22Rv1 (cell line): Measurements from ENCODE around the gene RNF220.

Experiments used
- CTCF ChIP-seq: fragments of 450-650 bp; IDR thresholded peaks from 2 replicates; pipeline ENCODE4 v1.5.1; 2017; ENCODE audit warnings: mild to moderate bottlenecking
- ZFX ChIP-seq: fragments of 450-650 bp; IDR thresholded peaks from 2 replicates; pipeline ENCODE4 v1.6.1; 2017; ENCODE audit warnings: antibody characterized with exemption, borderline replicate concordance

GRCh38 chr1:44505210-44505993 lies 100.3 kb downstream of the RNF220 start:
- TF ChIP-seq CTCF: no peak
- no peak for TF ChIP-seq ZFX
